GM19372 (cell line): ENCODE results near the gene GNL2.
"Not testable (repeated sequence)": the region's sequence is repeated elsewhere in the genome, so short reads cannot be mapped to it uniquely, and the experiment has no call there.

Experiments used
- ATAC-seq: cut with Tn5 transposase; IDR thresholded peaks from one replicate; pipeline ENCODE4 v1.9.1; 2021; ENCODE audit warnings: mild to moderate bottlenecking, low read depth, moderate library complexity; ENCODE audit not compliant: unreplicated experiment

Gene GNL2

GRCh38 chr1:37609994-37610393, 14.3 kb upstream of the GNL2 start:
- no peak for ATAC-seq

- ATAC-seq: no peak
These were observed 13.3 kb upstream of the GNL2 start for GRCh38 chr1:37609002-37609401.

GRCh38 chr1:37606481-37607263, 10.9 kb upstream of the GNL2 start:
- no peak for ATAC-seq

GRCh38 chr1:37605806-37606474, 10.2 kb upstream of the GNL2 start:
- ATAC-seq: no peak

GRCh38 chr1:37605061-37605650, 9.4 kb upstream of the GNL2 start:
- ATAC-seq: no peak

- ATAC-seq: no peak
These were observed 7.3 kb upstream of the GNL2 start for GRCh38 chr1:37602750-37603694.

DNA sequence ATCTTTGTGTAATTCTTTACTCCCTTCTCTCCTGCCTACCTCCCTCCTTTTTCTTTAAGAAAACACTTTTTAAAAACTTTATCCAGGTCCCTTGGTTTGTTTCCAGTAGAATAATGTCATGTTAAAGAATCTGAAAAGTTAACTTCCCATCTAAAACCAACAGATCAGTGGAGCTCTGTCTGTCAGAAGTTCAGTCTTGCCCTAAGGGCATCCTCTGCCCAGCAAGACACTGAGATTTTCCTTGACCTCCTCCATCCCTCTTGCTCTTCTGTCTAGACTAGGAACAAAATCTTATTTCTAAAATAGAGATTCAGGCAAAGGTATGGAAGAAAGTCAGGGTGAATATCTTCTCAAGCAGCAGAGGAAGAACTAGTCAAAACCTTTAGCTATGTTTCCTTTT, 5.7 kb upstream of the GNL2 start:
- ATAC-seq: no peak

DNA sequence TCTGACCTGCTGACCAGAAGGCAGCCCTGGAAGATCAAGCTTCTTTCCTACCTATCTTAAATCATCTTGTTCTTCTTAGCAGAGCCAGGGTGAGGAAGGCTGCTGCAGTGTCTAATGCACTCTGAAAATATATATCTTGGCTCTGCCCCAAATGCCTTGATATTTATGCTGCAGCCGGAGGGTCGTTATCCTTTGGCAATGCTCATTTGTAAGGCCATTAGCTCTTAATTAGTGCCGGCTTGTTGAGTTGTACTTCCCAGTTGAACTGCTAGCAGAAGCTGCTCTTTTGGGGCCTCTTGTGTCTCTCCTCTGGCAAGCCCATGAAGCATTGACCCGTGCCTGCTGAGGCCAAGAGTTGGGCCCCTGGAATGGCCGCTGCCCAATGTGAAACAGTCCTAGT, 4.2 kb upstream of the GNL2 start:
- ATAC-seq: no peak

DNA sequence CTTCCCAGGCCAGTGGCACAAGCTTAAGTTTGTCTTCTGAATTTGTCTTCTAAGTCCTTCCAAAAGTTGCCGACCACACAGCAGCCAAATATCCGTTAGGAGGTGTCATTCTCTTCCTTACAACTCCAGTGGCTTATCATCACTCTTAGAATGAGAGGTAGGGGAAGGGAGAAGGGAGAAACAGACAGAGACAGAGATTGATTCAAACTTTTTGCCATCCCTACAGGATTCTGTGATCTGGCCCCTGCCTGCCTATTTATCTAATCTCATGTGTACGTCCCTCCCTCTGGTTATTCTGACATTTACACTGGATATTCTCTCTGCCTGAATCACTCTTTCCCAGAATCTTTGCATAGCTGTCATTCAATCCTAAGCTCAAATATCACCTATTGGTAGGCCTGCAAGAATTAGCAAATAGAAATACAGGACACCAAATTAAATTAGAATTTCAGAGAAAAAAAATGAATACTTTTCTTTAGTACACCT, 488 bp upstream of the GNL2 start:
- ATAC-seq: no peak

- ATAC-seq: no peak
These were observed 2.0 kb downstream of the GNL2 start for GRCh38 chr1:37593726-37594125.

- no peak for ATAC-seq
These were observed 6.8 kb downstream of the GNL2 start for GRCh38 chr1:37588939-37589338.

- not testable (repeated sequence) for ATAC-seq
These were observed 11.2 kb downstream of the GNL2 start for GRCh38 chr1:37584544-37584943.

- no peak for ATAC-seq
These were observed 20.0 kb downstream of the GNL2 start for GRCh38 chr1:37575692-37576091.

- ATAC-seq: no peak
These were observed 20.8 kb downstream of the GNL2 start for GRCh38 chr1:37574834-37575480.

GRCh38 chr1:37570528-37571334, 25.0 kb downstream of the GNL2 start:
- no peak for ATAC-seq

DNA sequence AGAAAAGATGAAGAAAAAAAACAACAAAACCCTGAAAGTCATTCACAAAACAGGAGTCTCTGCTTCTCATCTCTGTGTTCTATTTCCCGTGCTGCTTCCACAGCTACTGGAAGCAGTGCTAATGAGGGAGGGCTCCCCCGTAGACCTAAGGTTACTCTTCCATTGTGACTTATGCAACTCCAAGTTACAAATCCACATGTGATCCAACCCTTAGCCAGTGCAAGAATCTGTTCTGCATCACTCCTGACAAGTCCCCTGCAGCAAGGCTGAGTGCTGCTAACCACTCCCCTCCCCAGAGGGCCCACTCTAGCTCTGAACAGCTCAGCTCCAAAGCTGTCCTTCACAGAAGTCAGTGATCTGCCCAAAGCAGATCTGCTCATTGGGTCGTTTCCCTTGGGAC, 28.7 kb downstream of the GNL2 start:
- ATAC-seq: no peak

DNA sequence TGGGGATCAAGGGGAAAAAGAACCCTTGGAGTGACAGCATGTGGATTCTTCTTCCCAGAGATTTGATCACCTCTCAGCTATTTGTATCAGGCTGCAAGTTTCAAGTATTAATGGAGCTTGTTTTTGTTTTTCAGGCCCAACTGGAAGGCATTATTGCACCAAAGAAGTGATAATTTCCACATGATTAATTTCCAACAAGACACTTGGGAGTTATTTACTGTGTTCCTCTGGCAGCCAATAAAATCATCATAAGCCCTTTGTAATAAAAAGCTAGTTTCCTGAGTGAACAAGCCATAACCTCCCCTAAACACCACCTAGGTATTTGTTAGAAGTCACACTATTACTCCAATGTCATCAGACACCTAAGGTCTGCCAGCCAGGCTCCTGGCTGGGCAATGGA, 30.8 kb downstream of the GNL2 start:
- ATAC-seq: no peak

DNA sequence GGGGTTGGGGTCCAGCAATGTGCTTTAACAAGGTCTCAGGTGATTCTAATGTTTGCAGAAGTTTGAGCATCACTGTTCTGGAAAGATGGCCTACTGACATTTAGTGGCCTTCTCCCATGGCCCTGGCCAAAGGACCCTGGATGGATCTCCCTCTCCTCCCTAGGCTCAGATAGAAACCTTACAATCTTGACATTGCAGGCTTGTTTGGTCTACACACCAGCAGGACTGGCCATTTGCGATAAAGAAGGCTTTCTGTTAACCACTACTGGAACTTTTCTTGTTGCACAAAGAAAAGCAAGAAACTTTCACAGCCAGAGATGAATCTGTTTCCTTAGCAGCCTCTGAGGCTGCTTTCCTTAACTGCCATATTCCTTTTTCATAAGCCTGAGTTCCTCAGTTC, 32.8 kb downstream of the GNL2 start:
- no peak for ATAC-seq
